ENCODE data around the gene GAK. TPM values are rescaled to one million over a fixed set of nuclear protein-coding genes. Genes with fewer than 3 reads are reported as not detected.

The GAK gene
- total RNA-seq, 6 experiments from 2014 or later = 65.8 to 72.9 (median 69.1) TPM

GRCh38 chr4:965048-965765 lies 33.1 kb upstream of the GAK start:
- Mint-ChIP-seq H3K4me3 (no peak overlapping the region), H3K36me3 (ENCODE audit: low read depth) (no peaks in the 10 kb centered on the region), H3K27ac (no peak overlapping the region), H3K4me1 (ENCODE audit: low read depth) (no peaks in the 10 kb centered on the region), H3K27me3 (ENCODE audit: insufficient read depth) (peaks cover 1% of the 10 kb centered on the region), H3K9me3 (no peaks in the 10 kb centered on the region)
- no peak for TF ChIP-seq CTCF (IDR thresholded peaks at IDR 0.05)
- DNase-seq = no peak

- Mint-ChIP-seq H3K27me3 (ENCODE audit: insufficient read depth) (peaks cover 3% of the 10 kb centered on the region), H3K36me3 (ENCODE audit: low read depth) (no peaks in the 10 kb centered on the region), H3K4me1 (ENCODE audit: low read depth) (no peaks in the 10 kb centered on the region), H3K4me3 (no peak overlapping the region), H3K27ac (no peak overlapping the region), H3K9me3 (no peaks in the 10 kb centered on the region)
- no peak for DNase-seq
- no peak for TF ChIP-seq CTCF (IDR thresholded peaks at IDR 0.05)
Measured at GRCh38 chr4:964346-965025, 32.4 kb upstream of the GAK start.

- H3K27me3 Mint-ChIP-seq (ENCODE audit: insufficient read depth) = peaks cover 6% of the 10 kb centered on the region
- 0 out of 2 replicates have a peak, but pooled peaks cover 2% of the 10 kb centered on the region for H3K36me3 Mint-ChIP-seq (ENCODE audit: low read depth)
- TF ChIP-seq CTCF (IDR thresholded peaks at IDR 0.05) = peak; percentile 16; the same call in 1 of the 2 replicates
- H3K9me3 Mint-ChIP-seq = no peaks in the 10 kb centered on the region
- no peak overlapping the region for H3K4me3 Mint-ChIP-seq
- no peaks in the 10 kb centered on the region for H3K4me1 Mint-ChIP-seq (ENCODE audit: low read depth)
- no peak overlapping the region for H3K27ac Mint-ChIP-seq
- no peak for DNase-seq
Measured at GRCh38 chr4:963276-964225, 31.4 kb upstream of the GAK start.

- H3K4me3 Mint-ChIP-seq = no peak overlapping the region
- H3K9me3 Mint-ChIP-seq = no peaks in the 10 kb centered on the region
- 0 out of 2 replicates have a peak, but pooled peaks cover 3% of the 10 kb centered on the region for H3K36me3 Mint-ChIP-seq (ENCODE audit: low read depth)
- DNase-seq = no peak
- H3K4me1 Mint-ChIP-seq (ENCODE audit: low read depth) = no peaks in the 10 kb centered on the region
- peaks cover 6% of the 10 kb centered on the region for H3K27me3 Mint-ChIP-seq (ENCODE audit: insufficient read depth)
- TF ChIP-seq CTCF (IDR thresholded peaks at IDR 0.05) = no peak
- no peak overlapping the region for H3K27ac Mint-ChIP-seq
Measured at GRCh38 chr4:962231-963208, 30.4 kb upstream of the GAK start.
